ENCODE results near the gene PABPN1.
"Not testable (repeated sequence)": the region's sequence is repeated elsewhere in the genome, so short reads cannot be mapped to it uniquely, and the experiment has no call there.

Gene PABPN1

GRCh38 chr14:23301969-23302289 is 19.3 kb upstream of the PABPN1 start:
- no peak for DNase-seq

GRCh38 chr14:23302290-23303225 is 18.7 kb upstream of the PABPN1 start, which contains the start of gene PPP1R3E:
Gene PPP1R3E (minus strand): TSS chr14:23302859. CDS start chr14:23302576, 283 bp downstream.
- peak; percentile 54 to 88 for DNase-seq

- DNase-seq = peak; percentile 78 to 95
These were observed 14.7 kb upstream of the PABPN1 start, which contains the start of gene BCL2L2 for GRCh38 chr14:23306412-23307145. Gene BCL2L2 (plus strand): TSS chr14:23306833. CDS start chr14:23307768, 935 bp downstream.

DNA sequence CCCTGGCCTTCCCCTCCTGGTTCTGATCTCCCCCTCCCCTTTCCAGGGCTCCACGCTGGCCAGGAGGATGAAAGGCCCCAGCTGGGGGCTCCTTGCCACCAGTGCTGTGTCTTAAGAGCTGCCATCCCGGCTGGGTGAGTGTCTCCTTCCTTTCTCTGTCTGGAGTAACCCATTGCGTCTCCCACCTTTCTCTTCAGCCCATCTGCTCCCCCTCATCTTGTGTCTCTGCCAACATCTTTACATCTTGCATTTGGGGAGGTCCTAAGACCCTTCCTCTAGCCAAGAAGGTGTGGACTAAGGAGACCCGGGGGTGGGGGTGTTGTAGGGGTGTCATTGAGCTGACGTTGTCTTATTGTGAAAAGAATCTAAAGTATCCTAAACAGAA is 14.1 kb upstream of the PABPN1 start:
- no peak for DNase-seq

- no peak for DNase-seq
These were observed 13.3 kb upstream of the PABPN1 start for GRCh38 chr14:23307687-23308644.

- no peak for DNase-seq
These were observed 12.4 kb upstream of the PABPN1 start for GRCh38 chr14:23308721-23309445.

- DNase-seq = no peak
These were observed 10.7 kb upstream of the PABPN1 start for GRCh38 chr14:23310546-23310945.

GRCh38 chr14:23316300-23316699 is 5.0 kb upstream of the PABPN1 start:
- DNase-seq = no peak

DNA sequence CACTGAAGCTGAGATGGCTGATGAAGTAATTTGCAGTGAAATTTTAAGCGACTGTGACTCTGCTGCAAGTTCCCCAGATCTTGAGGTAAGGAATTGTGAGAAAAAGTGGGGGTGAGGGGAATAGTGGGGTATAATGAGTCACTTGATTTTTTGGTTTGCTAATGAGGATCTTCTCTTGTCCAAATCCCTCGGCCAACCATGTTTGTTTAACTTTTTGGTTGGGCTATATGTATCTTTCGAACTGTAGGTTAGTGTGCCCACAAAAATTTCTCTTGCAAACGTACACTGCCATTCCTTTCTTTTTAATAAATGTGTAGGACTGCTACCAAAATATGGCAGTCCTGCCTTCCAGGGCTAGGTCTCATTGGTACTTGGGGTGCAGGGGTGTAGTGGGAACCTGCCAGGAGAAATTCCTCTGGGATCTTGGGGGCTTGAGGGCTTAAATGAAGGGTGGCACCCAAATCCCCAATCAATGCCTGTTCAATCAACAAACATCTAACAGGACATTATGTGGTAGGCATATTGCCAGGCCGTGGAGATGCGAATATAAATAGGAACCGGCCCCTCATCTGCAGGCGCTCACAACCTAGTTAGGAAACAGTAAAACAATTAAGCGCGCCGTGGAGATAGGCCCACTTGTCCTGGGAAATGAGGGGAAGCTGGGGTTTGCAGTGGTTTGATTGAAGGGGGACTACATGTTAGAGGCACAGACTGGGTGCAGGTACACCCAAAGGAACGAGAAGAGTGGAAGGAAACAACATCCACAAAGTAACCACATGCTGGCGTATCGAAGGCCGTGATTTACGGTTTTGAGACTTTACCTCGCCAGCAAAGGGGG is 1.3 kb upstream of the PABPN1 start:
- DNase-seq = no peak

DNA sequence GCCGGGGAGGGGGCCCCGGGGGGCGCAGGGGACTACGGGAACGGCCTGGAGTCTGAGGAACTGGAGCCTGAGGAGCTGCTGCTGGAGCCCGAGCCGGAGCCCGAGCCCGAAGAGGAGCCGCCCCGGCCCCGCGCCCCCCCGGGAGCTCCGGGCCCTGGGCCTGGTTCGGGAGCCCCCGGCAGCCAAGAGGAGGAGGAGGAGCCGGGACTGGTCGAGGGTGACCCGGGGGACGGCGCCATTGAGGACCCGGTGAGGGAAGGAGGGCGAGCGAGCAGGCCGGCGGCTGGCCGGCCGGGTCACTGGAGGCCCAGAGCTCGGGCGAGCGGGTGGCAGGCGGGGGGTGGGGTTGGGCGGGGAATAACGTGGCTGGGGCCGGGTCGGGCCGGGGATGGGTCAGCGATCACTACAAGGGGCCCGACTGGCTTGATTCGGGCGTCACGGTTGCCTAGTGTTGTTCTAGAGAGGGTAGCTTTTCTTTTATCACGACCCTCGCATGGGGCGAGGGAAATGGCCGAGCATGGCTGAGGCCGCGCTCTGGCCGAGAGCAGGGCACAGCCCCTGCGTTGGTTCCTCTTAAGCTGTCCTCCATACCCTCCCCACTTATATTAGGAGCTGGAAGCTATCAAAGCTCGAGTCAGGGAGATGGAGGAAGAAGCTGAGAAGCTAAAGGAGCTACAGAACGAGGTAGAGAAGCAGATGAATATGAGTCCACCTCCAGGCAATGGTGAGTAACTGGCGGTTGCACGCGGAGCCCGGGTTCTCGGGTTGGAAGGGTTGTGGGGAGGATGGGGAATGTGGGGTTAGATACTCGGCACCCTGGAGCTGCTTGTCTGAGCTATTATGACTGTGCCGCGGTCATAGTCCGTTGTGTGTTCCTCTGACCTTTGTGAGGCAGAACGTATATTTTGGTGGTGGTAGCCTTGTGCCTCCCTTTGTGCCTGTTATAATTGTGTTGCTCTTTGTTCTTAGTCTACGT is 603 bp downstream of the PABPN1 start:
- DNase-seq = peak; percentile 20 to 50

DNA sequence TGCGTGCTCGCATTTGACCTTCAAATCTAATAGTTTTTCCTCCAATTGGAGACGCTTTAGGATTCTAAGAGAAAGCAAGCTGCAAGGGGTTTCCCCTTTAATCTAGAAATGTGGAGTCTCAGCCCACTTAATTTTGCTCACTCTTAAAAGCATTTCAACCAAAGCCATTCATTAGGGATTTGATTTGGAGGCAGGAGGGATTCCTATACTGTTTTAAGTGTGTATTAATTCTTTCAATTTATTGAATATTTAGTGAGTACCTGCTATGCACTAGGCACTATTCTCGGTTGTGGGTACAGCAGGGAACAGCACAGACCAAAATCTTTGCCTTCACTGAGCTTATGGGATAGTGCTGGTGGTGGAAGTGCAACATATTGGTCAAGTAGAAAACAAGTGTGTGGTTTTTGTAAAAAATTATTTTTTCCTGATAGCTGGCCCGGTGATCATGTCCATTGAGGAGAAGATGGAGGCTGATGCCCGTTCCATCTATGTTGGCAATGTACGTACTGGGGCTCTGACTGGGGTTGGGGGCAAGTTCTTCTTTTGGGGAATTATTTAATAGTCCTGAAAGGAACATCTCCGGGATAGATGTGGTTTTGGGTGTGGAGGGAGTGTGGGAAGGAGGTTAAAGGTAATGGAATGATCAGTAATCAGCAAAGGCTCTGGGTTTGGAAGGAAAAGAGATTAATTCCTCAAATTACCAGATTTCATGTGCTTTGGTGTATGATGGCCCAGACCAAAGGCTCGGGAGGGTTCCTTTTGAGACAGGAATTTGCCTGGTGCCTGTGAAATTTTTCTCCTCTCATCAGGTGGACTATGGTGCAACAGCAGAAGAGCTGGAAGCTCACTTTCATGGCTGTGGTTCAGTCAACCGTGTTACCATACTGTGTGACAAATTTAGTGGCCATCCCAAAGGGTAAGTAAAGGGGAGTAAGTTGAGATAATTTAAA is 1.6 kb downstream of the PABPN1 start:
- DNase-seq = no peak

DNA sequence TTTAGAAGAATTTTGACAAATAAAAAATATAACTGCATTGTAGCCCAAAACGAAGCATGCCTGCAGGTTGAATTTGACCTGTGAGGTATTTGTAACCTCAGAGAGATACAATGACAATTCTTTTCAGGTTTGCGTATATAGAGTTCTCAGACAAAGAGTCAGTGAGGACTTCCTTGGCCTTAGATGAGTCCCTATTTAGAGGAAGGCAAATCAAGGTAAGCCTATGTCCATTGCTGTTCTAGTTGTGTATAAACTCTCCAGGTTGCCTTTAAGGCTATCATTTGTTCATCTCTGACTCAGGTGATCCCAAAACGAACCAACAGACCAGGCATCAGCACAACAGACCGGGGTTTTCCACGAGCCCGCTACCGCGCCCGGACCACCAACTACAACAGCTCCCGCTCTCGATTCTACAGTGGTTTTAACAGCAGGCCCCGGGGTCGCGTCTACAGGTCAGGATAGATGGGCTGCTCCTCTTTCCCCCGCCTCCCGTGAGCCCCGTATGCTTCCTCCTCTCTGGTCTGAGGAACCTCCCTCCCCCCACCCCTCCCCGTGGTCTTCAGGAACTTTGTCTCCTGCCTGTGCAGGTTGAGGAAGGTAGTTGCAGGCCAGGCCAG is 2.7 kb downstream of the PABPN1 start:
- DNase-seq = no peak

- no peak for DNase-seq
These were observed 3.2 kb downstream of the PABPN1 start for GRCh38 chr14:23324455-23324846.

GRCh38 chr14:23324993-23325392 is 3.7 kb downstream of the PABPN1 start:
- no peak for DNase-seq

GRCh38 chr14:23325746-23326145 is 4.5 kb downstream of the PABPN1 start:
- not testable (repeated sequence) for DNase-seq

DNA sequence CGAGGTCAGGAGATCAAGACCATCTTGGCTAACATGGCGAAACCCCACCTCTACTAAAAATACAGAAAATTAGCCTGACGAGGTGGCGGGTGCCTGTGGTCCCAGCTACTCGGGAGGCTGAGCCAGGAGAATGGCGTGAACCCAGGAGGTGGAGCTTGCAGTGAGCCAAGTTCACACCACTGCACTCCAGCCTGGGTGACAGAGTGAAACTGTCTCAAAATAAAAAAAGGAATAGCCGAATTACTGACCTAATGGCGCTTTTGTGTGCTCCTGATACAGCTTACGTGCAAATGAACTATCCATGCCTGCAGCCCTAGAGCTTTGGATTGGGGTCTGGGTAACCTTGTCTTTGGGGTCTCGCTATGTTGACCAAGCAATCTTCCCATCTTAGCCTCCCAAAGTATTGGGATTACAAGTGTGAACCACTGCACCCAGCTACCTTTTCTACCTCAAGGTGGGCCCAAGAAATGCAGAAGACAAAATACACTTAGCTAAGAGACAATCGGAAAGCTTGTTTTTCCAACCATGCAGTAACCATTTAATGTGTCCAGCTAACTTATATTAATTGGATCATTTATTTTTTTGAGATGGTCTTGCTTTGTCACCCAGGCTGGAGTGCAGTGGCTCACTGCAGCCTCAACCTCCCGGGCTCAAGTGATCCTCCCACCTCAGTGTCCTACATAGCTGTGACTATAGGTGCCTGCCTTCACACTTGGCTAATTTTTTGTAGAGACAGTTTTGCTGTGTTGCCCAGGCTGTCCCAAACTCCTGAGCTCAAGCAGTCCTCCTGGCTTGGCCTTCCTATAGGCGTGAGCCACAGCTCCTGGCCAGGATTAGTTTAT is 5.5 kb downstream of the PABPN1 start:
- DNase-seq = no peak
